ENCODE measurements around the gene CEMIP.

DNA sequence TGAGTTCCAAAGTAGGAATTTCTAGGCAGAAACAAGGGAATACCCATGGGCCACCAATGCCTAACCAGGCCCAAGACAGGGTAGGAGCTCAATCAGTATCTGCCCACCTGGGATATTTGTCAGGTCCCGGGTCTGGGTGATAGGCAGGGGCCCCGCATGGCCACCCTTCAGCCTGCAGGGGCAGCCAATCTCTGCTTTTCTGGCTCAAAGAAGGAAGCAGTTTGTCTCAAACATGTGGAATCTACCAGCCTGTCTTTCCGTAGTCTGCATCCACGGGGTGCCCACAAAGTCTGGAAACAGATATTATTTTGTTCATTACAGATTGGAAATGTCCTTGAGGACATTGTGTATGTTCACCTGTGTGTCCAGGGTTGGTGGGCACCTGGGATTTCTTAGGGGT, 56.2 kb downstream of the CEMIP start:
- TF ChIP-seq, protein P1, sequence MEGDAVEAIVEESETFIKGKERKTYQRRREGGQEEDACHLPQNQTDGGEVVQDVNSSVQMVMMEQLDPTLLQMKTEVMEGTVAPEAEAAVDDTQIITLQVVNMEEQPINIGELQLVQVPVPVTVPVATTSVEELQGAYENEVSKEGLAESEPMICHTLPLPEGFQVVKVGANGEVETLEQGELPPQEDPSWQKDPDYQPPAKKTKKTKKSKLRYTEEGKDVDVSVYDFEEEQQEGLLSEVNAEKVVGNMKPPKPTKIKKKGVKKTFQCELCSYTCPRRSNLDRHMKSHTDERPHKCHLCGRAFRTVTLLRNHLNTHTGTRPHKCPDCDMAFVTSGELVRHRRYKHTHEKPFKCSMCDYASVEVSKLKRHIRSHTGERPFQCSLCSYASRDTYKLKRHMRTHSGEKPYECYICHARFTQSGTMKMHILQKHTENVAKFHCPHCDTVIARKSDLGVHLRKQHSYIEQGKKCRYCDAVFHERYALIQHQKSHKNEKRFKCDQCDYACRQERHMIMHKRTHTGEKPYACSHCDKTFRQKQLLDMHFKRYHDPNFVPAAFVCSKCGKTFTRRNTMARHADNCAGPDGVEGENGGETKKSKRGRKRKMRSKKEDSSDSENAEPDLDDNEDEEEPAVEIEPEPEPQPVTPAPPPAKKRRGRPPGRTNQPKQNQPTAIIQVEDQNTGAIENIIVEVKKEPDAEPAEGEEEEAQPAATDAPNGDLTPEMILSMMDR (IDR thresholded peaks at IDR 0.05) = no peak
- TF ChIP-seq ZFX (IDR thresholded peaks at IDR 0.05; ENCODE audit: borderline replicate concordance) = no peak
